HG03521 (cell line): ENCODE measurements around the gene ADCY4.
"Not testable (repeated sequence)": the region's sequence is repeated elsewhere in the genome, so short reads cannot be mapped to it uniquely, and the experiment has no call there.

Source experiments
- ATAC-seq: cut with Tn5 transposase; IDR thresholded peaks from one replicate; pipeline ENCODE4 v1.9.1; 2021; ENCODE audit warnings: mild to moderate bottlenecking, moderate library complexity; ENCODE audit not compliant: unreplicated experiment

The ADCY4 gene

GRCh38 chr14:24334431-24335291 lies at the start of gene ADCY4:
Gene ADCY4 (minus strand): TSS chr14:24335071. CDS start chr14:24334652, 419 bp downstream.
- no peak for ATAC-seq

DNA sequence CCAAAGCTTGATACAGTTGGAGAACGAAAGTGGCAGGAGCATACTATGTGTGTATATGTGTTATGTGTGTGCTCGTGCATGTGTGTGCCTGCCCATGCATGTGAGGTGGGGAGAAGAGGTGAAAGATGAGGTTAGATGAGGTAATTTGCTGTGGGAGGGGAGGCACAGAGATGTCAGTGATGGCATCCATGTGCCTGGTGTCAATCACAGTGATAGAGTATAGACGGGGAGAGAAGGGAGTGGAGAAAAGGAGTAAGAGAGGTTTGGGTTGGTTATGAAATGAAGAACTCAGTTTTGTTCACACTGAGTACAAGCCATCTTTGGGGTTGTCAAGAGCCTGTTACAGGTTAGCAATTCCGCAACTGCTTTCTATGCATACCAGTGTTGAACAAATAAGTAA lies 49.3 kb upstream of the ADCY4 start:
- ATAC-seq = no peak

DNA sequence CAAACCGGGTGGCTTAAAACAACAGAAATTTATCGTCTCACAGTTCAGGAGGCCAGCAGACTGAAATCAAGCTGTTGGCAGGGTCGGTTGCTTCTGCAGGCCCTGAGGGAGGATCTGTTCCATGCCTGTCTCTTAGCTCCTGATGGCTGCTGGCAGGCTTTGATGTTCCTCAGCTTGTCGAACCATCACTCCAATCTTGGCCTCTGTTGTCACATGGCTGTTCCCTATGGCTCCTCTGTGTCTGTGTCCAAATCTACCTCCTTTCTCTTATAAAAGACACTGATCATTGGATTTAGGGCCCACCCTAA lies 47.1 kb upstream of the ADCY4 start:
- ATAC-seq = no peak

GRCh38 chr14:24381363-24382063 lies 46.6 kb upstream of the ADCY4 start:
- ATAC-seq = no peak

DNA sequence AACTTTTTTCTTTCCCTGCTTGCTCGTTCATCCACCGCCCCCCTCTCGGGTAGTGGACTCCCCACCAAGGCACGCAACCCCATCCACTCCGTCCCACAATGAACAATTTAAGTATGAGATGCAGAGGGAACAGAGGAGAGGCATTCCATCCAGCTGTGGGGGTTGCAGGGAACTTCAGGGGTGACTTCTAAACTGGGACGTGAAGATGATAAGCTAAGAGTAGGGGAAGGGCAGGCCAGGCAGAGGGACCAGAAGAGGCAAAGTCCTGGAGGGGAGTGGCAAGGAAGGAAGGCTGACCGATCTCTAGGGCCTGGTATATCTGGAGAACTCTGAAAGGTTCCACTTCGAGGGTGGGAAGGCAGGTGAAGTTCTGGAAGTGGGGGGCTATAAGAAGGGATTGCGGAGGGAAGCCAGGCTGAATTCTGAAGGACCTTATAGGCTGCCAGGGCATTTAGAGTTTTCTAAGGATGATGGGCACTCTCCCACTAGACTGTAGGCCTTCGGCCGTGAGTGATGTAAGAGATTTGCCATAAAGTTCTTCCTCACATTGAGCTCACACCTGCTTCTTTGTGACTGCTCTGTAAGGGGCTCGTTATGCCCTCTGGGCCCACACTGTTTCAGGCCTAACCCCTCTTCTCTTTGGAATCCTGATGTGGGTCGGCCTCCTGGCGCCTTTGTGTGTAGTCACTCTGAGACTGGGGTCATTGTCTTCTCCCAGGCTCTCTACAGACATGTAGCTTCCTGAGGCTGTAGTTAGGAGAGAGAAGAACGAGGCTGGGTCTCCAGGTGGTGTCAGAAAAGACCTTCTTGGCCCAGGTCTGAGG lies 45.2 kb upstream of the ADCY4 start:
- ATAC-seq = no peak

GRCh38 chr14:24378981-24379906 lies 44.4 kb upstream of the ADCY4 start:
- ATAC-seq = no peak

GRCh38 chr14:24378327-24378726 lies 43.5 kb upstream of the ADCY4 start:
- ATAC-seq = no peak

GRCh38 chr14:24377657-24378056 lies 42.8 kb upstream of the ADCY4 start:
- no peak for ATAC-seq

DNA sequence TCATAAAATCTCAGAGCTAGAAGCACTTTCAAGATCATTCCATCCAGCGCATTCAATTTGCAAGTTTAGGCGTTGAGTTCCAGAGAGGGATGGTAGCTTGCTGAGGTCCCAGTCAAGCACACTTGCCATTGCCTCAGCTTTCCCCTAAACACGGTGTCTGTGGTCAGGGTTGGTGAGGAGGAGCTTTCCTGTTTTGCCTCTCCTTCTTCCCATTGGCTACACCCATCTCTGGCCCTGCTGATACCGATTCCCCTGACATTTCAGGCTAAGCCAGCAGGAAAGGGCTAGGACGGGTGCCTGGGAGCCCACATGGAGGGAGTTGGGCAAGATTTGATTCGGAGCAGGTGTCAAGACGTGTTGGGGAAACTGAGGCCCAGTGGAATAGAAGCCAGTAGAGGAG lies 42.3 kb upstream of the ADCY4 start:
- no peak for ATAC-seq

DNA sequence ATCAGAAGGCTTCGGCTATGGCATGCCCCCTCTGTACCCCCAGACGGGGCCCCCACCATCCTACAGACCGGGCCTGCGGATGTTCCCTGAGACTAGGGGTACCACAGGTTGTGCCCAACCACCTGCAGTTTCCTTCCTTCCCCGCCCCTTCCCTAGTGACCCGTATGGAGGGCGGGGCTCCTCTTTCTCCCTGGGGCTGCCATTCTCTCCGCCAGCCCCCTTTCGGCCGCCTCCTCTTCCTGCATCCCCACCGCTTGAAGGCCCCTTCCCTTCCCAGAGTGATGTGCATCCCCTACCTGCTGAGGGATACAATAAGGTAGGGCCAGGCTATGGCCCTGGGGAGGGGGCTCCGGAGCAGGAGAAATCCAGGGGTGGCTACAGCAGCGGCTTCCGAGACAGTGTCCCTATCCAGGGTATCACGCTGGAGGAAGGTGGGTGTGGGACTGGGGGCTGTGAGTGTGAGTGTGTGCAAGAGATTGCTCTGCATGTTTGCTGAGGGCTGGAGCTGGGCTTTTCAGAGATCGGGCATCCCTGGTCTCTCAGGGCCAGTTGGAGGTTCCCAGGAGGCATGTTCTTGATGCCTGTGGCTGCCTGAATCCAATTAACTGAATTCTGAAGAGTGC lies 41.7 kb upstream of the ADCY4 start:
- no peak for ATAC-seq

DNA sequence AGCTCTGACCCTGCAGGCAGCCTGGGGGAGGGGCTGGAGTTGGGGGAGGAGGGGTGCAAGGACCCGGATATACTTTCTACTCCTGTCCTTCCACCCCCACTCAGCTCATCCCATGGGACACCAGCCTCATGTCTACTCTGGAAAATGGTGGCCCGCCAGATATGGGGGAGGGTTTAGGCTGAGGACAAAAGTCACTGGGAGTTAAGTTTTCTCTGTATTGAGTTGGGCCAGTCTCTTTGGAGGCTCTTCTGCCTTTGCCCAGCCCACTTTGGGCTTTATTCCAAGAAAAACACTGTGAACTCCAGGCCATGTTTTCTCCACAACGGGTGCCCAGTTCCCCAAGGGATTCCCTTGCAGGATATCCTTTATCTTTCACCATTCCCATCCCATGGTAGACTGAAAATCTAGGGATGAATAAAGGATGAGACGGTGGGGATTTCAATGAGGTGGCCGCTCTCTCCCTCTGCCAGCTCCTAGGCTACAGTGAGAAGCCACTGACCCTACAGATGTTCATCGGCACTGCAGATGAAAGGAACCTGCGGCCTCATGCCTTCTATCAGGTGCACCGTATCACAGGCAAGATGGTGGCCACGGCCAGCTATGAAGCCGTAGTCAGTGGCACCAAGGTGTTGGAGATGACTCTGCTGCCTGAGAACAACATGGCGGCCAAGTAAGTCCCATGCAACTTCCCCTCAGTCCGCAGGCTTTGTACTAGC lies 38.0 kb upstream of the ADCY4 start:
- no peak for ATAC-seq

DNA sequence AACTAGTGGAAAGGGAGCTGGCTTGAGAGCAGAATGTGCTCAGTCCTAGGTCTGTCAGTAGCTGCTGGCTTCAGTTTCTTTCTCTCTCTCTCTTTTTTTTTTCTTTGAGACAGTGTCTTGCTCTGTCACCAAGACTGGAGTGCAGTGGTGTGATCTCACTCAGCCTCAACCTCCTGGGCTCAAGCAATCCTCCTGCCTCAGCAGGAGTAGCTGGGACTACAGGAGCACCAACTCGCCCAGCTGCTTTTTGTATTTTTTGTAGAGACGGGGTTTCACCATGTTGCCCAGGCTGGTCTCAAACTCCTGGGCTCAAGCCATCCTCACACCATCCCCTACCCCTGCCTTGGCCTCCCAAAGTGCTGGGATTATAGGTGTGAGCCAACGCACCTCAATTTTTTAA lies 36.7 kb upstream of the ADCY4 start:
- ATAC-seq = not testable (repeated sequence)

DNA sequence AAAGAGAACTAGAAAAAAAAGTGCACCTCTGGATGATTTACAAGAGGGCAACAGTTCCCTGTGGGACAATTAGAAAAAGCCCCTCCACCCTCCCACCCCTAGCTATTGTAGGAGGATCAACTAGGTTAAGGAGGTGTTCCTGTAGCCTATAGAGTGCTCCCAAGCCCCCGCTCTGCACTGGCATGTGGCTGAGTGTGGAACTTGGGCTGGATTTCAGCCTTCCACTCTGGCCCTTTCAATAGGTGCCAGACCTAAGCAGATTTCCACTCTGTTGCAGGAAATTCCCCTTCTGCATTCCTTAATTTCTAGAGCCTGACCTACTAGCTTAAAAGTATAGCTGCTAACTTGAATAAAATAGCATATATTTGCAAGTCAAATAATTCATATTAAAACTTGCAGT lies 35.9 kb upstream of the ADCY4 start:
- ATAC-seq = no peak

DNA sequence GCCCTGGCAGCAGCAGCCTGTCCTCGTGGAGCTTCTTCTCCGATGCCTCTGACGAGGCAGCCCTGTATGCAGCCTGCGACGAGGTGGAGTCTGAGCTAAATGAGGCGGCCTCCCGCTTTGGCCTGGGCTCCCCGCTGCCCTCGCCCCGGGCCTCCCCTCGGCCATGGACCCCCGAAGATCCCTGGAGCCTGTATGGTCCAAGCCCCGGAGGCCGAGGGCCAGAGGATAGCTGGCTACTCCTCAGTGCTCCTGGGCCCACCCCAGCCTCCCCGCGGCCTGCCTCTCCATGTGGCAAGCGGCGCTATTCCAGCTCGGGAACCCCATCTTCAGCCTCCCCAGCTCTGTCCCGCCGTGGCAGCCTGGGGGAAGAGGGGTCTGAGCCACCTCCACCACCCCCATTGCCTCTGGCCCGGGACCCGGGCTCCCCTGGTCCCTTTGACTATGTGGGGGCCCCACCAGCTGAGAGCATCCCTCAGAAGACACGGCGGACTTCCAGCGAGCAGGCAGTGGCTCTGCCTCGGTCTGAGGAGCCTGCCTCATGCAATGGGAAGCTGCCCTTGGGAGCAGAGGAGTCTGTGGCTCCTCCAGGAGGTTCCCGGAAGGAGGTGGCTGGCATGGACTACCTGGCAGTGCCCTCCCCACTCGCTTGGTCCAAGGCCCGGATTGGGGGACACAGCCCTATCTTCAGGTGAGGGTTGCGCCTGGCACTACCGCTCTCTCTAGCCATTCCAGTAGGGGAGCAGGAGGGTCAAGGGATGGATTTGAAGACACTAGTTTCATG lies 35.2 kb upstream of the ADCY4 start:
- no peak for ATAC-seq

DNA sequence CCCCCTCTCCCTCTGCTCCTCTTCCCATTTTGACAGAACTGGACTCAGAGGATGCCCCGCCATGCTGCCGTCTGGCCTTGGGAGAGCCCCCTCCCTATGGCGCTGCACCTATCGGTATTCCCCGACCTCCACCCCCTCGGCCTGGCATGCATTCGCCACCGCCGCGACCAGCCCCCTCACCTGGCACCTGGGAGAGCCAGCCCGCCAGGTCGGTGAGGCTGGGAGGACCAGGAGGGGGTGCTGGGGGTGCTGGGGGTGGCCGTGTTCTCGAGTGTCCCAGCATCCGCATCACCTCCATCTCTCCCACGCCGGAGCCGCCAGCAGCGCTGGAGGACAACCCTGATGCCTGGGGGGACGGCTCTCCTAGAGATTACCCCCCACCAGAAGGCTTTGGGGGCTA lies 34.6 kb upstream of the ADCY4 start:
- ATAC-seq = no peak

GRCh38 chr14:24368562-24369252 lies 33.8 kb upstream of the ADCY4 start:
- no peak for ATAC-seq

GRCh38 chr14:24368212-24368561 lies 33.3 kb upstream of the ADCY4 start:
- ATAC-seq = no peak

- ATAC-seq = no peak
Measured at GRCh38 chr14:24367514-24368211, 32.8 kb upstream of the ADCY4 start, which contains the start of gene NFATC4. Gene NFATC4 (plus strand): TSS chr14:24368184. CDS start chr14:24368341, 157 bp downstream.
